Measurements from ENCODE around the gene FKBP11.
A peak's percentile ranks its signal among the peaks of the same experiment; 100 is the strongest.

The FKBP11 gene

DNA sequence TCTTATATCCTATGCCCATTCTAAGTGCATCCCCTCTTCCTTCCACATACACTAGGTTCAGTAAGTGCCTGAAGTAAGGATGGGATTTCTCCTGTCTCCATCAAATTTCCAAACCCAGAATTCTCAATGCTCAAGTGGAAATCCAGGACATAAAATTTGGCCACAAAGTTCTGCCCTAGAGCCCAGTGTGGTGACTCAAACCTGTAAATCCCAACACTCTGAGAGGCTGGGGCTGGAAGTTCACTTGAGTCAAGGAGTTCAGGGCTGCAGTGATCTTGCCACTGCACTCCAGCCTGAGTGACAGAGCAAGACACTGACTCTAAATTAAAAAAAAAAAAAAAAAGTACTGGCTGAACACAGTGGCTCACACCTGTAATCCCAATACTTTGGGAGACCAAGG lies 36.5 kb upstream of the FKBP11 start:
- no peak overlapping the region for H3K27ac ChIP-seq
- TF ChIP-seq ZFX (IDR thresholded peaks at IDR 0.05), result no peak
- TF ChIP-seq, protein P1, sequence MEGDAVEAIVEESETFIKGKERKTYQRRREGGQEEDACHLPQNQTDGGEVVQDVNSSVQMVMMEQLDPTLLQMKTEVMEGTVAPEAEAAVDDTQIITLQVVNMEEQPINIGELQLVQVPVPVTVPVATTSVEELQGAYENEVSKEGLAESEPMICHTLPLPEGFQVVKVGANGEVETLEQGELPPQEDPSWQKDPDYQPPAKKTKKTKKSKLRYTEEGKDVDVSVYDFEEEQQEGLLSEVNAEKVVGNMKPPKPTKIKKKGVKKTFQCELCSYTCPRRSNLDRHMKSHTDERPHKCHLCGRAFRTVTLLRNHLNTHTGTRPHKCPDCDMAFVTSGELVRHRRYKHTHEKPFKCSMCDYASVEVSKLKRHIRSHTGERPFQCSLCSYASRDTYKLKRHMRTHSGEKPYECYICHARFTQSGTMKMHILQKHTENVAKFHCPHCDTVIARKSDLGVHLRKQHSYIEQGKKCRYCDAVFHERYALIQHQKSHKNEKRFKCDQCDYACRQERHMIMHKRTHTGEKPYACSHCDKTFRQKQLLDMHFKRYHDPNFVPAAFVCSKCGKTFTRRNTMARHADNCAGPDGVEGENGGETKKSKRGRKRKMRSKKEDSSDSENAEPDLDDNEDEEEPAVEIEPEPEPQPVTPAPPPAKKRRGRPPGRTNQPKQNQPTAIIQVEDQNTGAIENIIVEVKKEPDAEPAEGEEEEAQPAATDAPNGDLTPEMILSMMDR (conservative IDR thresholded peaks at IDR 0.05), result no peak

DNA sequence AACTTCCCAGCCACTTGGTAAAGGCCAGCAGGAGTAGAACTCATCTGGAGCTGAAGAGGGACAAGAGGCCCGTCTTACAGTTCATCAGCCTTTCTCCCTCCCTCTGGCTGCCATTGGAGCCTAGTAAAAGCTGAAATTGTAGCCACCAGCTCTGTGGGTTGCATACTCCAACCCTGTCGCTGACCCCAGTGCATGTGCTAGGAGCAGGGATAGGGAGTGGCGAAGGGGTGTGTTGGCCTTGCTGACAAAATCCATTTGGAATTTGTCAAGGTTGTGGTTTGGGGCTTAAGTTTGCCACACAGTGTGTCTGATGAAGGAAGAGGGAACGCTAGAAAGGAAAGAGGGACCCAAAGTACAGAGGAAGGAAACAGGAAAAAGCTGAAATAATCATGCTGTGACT lies 36.0 kb upstream of the FKBP11 start:
- TF ChIP-seq, protein P1 (conservative IDR thresholded peaks at IDR 0.05), result no peak
- no peak for TF ChIP-seq ZFX (IDR thresholded peaks at IDR 0.05)
- no peak overlapping the region for H3K27ac ChIP-seq

DNA sequence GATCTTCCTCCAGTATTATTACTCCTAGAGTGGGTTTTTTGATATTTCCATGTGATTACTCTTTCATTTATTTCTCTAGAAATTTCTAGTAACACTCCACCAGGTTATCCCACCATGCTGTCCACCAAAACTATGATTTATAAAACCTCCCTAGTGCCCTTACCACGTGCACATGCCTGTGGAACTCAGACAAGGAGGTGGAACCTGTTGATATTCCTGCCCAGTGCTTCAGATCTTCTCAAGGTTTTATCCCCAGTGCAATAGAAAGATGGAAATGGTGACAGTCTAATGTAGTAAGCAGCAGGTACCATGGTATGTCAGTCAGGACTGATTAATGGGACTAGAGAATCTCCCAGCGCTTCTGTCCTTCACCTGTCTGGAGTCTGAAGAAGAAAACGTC lies 35.5 kb upstream of the FKBP11 start:
- no peak overlapping the region for H3K27ac ChIP-seq
- no peak for TF ChIP-seq ZFX (IDR thresholded peaks at IDR 0.05)
- TF ChIP-seq, protein P1 (conservative IDR thresholded peaks at IDR 0.05), result no peak

DNA sequence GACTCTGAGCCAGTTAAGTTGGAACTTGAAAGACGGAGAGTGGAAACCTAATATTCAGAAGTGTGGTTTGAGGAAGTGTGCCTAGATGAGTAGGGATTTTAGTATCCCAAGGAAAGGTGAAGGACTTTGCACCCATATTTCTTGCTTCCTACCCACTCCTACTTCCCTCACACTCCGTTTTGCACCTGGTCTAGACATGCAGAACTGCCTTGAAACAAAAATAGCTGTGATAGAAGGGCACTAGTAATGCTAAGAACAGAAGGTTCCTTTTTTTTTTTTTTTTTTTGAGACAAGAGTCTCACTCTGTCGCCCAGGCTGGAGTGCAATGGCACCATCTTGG lies 32.7 kb upstream of the FKBP11 start:
- peak overlapping the region; percentile 89 for H3K27ac ChIP-seq
- TF ChIP-seq, protein P1 (conservative IDR thresholded peaks at IDR 0.05), result no peak
- no peak for TF ChIP-seq ZFX (IDR thresholded peaks at IDR 0.05)

DNA sequence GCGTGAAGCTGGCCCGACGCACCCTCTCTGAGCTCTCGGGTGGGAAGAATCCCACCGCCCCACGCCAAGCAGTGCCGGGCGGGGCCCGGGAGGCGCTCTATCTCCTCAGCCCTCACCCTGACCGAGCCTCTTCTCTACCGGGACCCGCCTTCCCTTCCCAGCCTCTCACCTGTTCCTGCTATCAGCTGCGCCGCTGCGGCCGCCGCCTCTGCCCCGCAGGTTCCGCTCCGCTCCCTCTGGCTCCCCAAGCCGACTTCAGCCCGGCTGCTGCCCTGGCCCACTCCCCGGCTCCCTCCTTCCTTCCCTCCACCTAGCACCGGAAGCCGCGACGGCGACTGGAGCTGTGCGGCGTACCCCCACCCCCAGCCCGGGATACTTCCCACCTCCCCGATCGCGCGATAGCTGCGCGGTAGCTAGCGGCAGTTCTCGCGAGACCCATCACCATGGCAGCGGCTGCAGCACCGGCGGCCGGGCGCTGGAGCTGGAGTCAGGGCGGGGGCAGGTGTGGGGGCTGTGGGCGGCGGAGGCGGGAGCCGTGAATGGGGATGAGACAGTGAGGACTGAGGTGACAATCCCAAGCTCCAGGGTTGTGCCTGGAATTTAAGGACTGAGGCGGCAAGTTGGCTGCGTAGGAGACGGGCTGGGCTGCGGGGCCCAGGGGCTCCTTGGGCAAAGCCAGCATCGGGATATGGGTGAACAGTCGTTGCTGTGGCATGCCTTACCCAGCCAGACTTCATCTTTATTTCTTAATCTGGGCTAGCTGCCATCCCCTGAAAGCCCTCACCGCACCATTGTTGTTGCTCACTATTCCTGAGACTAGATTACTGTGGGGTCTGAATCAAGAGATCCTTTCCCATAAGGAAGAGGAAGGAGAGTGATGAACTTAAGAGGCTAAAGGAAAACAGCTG lies 32.1 kb upstream of the FKBP11 start, which contains the start of gene ARF3:
TSS of gene ARF3 (minus strand) at position 347 of the 908 bp plus-strand sequence. CDS start 16,392 bp downstream, outside the sequence.
- no peak; the same call in 1 of the 2 replicates for TF ChIP-seq ZFX (IDR thresholded peaks at IDR 0.05)
- TF ChIP-seq, protein P1 (conservative IDR thresholded peaks at IDR 0.05), result no peak; the same call in 1 of the 2 replicates
- peak within 1 kb of the TSS; percentile 89 for H3K27ac ChIP-seq

DNA sequence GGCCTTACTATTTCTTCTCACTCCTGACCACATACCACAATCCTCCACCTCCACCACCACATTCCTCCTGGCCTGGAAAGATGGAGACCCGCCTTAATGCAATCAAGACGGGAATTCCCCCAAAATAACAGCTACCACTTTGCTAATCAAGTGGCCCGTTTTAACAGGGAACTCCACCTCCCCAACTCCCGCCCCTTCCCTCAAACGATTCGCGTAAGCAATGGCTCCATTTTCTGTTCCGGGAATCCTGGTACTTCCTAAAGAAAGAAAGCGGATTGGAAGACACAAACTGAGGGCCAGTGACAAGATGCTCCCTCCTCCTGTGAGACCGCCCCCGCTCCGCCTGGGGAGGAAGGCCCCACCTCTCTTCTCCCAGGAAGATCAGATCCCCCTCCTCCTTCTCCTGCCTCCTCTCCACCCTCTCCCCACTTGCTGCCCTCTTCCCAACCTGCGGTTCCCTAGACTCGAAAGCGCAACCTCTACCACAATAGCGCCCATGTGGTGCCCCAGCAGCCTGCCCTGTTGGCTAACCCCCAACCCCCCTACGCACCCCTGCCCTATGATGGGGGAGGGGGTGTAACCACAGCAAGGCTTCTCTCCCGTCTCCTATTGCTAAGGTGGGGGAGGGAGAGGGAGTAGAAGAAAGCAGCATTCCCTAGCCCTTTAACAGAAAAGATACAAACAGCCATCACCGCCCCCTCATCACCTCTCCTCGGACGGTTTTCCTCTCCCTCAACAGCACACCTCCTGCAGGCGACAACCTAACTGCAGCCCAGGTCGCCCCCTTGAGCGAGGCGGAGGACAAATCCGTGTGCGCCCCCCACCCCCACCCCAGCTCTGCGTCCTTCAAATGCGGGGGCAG lies 31.2 kb upstream of the FKBP11 start:
- TF ChIP-seq, protein P1 (conservative IDR thresholded peaks at IDR 0.05), result no peak
- no peak for TF ChIP-seq ZFX (IDR thresholded peaks at IDR 0.05)
- peak overlapping the region; percentile 89 for H3K27ac ChIP-seq
